CD4-positive, alpha-beta T cell treated with Interleukin-1 beta for 1 hour (primary cell): ENCODE results near the gene ZSWIM7.
"Not testable (repeated sequence)": the region's sequence is repeated elsewhere in the genome, so short reads cannot be mapped to it uniquely, and the experiment has no call there.

Source experiments
- DNase-seq, 2 donors: peaks; one replicate each; pipeline ENCODE4 v3.0.0-alpha.2; 2020 to 2022

The ZSWIM7 gene

GRCh38 chr17:15955793-15956541, 43.5 kb downstream of the ZSWIM7 start:
- DNase-seq = no peak

GRCh38 chr17:15954222-15954621, 45.3 kb downstream of the ZSWIM7 start:
- no peak for DNase-seq

GRCh38 chr17:15952916-15953790, 46.4 kb downstream of the ZSWIM7 start:
- DNase-seq = no peak

- DNase-seq = no peak
These were observed 47.4 kb downstream of the ZSWIM7 start for GRCh38 chr17:15952048-15952532.

- DNase-seq = no peak
These were observed 48.0 kb downstream of the ZSWIM7 start for GRCh38 chr17:15951368-15952047.

- DNase-seq = no peak
These were observed 51.3 kb downstream of the ZSWIM7 start for GRCh38 chr17:15947976-15948752.

GRCh38 chr17:15947271-15947670, 52.2 kb downstream of the ZSWIM7 start:
- no peak for DNase-seq

- DNase-seq = no peak
These were observed 52.8 kb downstream of the ZSWIM7 start for GRCh38 chr17:15946611-15947120.

GRCh38 chr17:15945527-15946191, 53.8 kb downstream of the ZSWIM7 start:
- peak in 1 of 2 donors; percentile 51 for DNase-seq

- peak; percentile 21 to 47 for DNase-seq
These were observed 54.6 kb downstream of the ZSWIM7 start, which contains the start of gene ADORA2B for GRCh38 chr17:15944759-15945526. Gene ADORA2B, plus strand, starts transcription at chr17:15945130. Its CDS starts 119 bp downstream, at chr17:15945249.

- no peak for DNase-seq
These were observed 55.3 kb downstream of the ZSWIM7 start for GRCh38 chr17:15943971-15944758.

GRCh38 chr17:15942207-15942833, 57.2 kb downstream of the ZSWIM7 start:
- DNase-seq = peak in 1 of 2 donors; percentile 53

GRCh38 chr17:15941781-15942180, 57.7 kb downstream of the ZSWIM7 start:
- DNase-seq = no peak

GRCh38 chr17:15936481-15936880, 63.0 kb downstream of the ZSWIM7 start:
- DNase-seq = not testable (repeated sequence)

- no peak for DNase-seq
These were observed 63.6 kb downstream of the ZSWIM7 start for GRCh38 chr17:15935891-15936290.

GRCh38 chr17:15934866-15935265, 64.6 kb downstream of the ZSWIM7 start:
- DNase-seq = no peak

- no peak for DNase-seq
These were observed 68.1 kb downstream of the ZSWIM7 start for GRCh38 chr17:15931394-15931793.

GRCh38 chr17:15930426-15930825, 69.1 kb downstream of the ZSWIM7 start:
- DNase-seq = no peak

- no peak for DNase-seq
These were observed 69.6 kb downstream of the ZSWIM7 start for GRCh38 chr17:15929941-15930340.
